Retinal pigment epithelial cell (primary cell): Measurements from ENCODE around the gene GALNT15.

Experiments used
- DNase-seq: peaks from one replicate; pipeline ENCODE4 v3.0.0-alpha.2; 2010; ENCODE audit warnings: low read depth
- H3K4me3 ChIP-seq: 2 replicates; pipeline ENCODE4 v1.5.1; 2011; ENCODE audit warnings: mild to moderate bottlenecking, low read length, control low read depth, moderate library complexity
- TF ChIP-seq, protein P1 (sequence below): conservative IDR thresholded peaks from 2 replicates; pipeline ENCODE4 v1.5.1; 2011; ENCODE audit warnings: low read depth, low read length, control low read depth, inconsistent platforms

The GALNT15 gene

DNA sequence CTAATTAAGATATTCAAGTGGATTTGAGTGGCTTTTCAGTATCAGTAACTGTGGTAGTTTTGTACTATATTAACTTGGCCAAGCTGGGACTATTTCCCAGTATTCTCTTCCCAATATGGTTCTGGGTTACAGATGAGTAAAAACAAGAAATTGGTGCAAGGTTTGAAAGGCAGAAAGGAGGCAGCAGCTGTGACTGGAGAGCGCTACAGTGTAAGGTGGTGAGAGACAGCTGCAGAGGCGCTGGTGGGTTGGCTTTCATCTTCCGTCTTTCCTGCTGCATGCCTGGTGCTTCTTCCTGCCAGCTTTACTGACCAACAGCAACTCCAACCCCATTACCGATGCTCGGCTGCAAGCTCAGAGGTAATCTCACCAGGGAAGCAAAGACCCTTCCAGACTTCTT is 80.4 kb downstream of the GALNT15 start:
- TF ChIP-seq, protein P1, sequence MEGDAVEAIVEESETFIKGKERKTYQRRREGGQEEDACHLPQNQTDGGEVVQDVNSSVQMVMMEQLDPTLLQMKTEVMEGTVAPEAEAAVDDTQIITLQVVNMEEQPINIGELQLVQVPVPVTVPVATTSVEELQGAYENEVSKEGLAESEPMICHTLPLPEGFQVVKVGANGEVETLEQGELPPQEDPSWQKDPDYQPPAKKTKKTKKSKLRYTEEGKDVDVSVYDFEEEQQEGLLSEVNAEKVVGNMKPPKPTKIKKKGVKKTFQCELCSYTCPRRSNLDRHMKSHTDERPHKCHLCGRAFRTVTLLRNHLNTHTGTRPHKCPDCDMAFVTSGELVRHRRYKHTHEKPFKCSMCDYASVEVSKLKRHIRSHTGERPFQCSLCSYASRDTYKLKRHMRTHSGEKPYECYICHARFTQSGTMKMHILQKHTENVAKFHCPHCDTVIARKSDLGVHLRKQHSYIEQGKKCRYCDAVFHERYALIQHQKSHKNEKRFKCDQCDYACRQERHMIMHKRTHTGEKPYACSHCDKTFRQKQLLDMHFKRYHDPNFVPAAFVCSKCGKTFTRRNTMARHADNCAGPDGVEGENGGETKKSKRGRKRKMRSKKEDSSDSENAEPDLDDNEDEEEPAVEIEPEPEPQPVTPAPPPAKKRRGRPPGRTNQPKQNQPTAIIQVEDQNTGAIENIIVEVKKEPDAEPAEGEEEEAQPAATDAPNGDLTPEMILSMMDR = no peak
- DNase-seq = no peak
- H3K4me3 ChIP-seq = no peak overlapping the region

DNA sequence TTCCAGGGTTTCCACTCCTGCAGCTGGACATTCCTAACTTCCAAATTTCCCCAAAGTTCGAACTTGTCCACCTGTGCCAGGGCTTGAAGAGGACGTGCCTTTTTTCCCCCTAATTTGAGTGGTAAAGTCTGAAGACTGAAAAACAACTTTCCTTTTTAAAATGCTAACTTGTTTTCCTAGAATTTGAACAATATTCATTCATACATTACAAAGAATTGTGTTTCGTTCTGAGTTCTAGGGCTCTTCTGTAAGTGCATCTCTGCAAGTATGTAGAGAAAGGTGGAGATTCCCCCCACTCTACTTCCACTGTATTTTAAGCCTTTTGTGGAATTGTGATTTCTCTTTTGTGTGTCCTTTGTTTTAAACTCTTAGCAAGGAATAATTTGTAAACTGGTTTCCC is 80.8 kb downstream of the GALNT15 start:
- no peak overlapping the region for H3K4me3 ChIP-seq
- no peak for DNase-seq
- TF ChIP-seq, protein P1 = no peak

DNA sequence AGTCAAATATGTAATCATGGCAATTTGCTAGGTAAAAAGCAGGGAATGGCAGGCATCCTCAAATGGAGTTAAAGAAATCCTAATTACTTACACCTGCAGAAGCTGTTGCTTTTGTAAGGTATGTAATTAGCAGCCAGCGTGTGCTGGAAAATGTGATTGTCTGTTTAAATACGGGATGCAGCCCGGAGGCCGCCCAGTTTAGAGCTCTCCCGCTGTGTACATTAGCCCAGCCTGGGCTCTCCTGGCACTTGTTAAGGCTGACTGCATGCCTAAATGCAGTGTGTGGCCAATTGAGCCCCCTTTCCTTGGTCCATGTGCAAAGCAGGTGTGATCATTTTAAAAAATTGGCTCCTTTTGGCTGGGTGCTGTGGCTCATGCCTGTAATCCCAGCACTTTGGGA is 81.2 kb downstream of the GALNT15 start:
- H3K4me3 ChIP-seq = no peak overlapping the region
- no peak for DNase-seq
- TF ChIP-seq, protein P1 = no peak

DNA sequence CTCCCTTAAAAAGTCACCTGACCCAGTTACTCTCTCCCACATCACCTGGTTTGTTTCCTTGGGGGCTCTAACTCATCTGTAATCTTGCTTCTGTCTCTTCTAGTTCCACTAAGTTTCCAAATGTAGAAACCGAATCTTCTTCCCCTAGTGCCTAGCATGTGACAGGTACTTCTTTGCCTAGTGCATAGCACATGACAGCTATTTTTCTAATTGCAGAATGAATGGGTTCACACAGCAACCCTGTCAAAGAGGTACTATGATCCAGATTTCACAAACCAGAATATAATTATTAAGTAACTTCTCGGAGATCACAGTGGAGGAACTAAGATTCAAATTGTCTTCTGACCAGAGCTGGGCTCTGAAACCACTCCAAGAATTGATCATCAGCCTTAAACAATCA is 82.8 kb downstream of the GALNT15 start:
- TF ChIP-seq, protein P1 = no peak
- H3K4me3 ChIP-seq = no peak overlapping the region
- no peak for DNase-seq

DNA sequence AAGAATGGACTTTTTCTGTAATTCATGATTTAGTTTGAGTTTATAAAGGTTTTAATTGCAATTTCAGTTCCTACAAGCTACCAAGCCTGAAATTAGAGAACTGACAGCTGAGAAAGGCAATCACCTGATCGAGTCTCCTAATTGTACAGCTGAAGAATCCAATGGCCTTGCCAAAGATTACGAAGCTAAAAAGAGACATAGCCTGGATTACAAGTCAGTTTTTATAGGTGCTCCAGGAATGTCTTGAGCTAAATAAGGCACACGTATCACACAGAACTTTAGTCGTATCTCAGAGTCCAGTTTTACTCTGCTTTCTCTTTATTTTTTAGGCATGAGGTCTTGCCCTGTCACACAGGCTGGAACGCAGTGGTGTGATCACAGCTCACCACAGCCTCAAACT is 83.7 kb downstream of the GALNT15 start:
- TF ChIP-seq, protein P1 = no peak
- no peak overlapping the region for H3K4me3 ChIP-seq
- DNase-seq = no peak

DNA sequence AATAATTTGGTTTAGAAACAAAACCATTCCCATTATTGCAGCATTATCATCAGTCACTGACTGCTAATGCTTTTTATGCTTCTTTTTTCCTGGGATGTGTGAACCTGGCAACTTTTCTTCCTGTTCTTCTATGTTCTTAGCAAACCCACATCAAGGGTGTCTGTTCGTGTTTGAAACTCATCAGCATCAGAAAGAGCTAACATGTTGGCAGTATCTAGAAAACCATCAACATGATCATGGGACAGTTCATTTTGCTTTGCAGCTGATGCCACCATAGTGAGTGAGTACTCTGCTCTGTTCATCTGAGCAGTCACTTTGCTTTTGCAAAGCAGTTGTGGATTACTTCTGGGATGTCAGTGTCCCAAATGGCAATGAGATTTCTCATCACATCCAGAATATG is 84.4 kb downstream of the GALNT15 start:
- H3K4me3 ChIP-seq = no peak overlapping the region
- TF ChIP-seq, protein P1 = no peak
- DNase-seq = no peak

DNA sequence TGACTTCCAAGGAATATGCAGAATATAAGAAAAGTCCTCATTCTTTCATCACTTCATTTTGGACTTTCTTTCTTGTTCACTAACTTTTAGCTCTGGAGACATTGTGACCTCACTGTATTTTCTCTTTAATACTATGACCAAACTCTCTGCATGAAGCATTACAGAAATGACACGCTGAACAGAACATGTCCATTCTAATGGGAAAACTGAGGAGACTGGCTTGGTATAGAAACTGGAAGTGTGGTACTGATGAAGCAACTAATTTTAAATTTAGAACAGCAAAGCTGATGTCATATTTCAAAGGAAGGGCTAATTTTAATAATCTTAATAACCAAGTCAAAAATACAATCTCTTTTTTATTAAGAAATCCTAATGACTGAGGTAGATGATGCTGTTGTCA is 85.6 kb downstream of the GALNT15 start:
- DNase-seq = no peak
- TF ChIP-seq, protein P1 = no peak
- no peak overlapping the region for H3K4me3 ChIP-seq
